Upper lobe of right lung (tissue), 1 donor: ENCODE measurements around the gene DYRK1A. TPM values are rescaled to one million over a fixed set of nuclear protein-coding genes. Genes with fewer than 3 reads are reported as not detected.

ENCODE experiments used
- ATAC-seq: fragments of 200-7000 bp; cut with Tn5 transposase; one replicate; pipeline ENCODE4 v1.9.1; 2020; ENCODE audit warnings: mild to moderate bottlenecking, moderate library complexity
- DNase-seq: peaks from one replicate; pipeline ENCODE4 v3.0.0-alpha.2; 2020
- H3K27ac ChIP-seq: fragments of 200-600 bp; one replicate; pipeline ENCODE4 v1.8.0; 2022
- H3K27me3 ChIP-seq: fragments of 200-600 bp; one replicate; pipeline ENCODE4 v1.8.0; 2022; ENCODE audit warnings: mild to moderate bottlenecking
- H3K36me3 ChIP-seq: fragments of 200-600 bp; one replicate; pipeline ENCODE4 v1.8.0; 2022
- H3K4me1 ChIP-seq: fragments of 200-600 bp; one replicate; pipeline ENCODE4 v1.8.0; 2022
- H3K4me3 ChIP-seq: fragments of 200-600 bp; one replicate; pipeline ENCODE4 v1.8.0; 2022; ENCODE audit warnings: mild to moderate bottlenecking
- H3K9me3 ChIP-seq: fragments of 200-600 bp; one replicate; pipeline ENCODE4 v1.8.0; 2022
- CTCF ChIP-seq: fragments of 200-600 bp; IDR thresholded peaks from one replicate; pipeline ENCODE4 v1.8.0; 2022; ENCODE audit warnings: antibody characterized with exemption
- intact Hi-C: fragments of 100-400 bp; cut with DNase I; formaldehyde crosslinking; loops from one replicate; pipeline ENCODE4 v1.11.0; 2022
- total RNA-seq: library from RNA; stranded (reverse); fragmentation: NEBNext Ultra II Directional; extraction: Animal tissue kit (Norgen Biotek cat#: 25700); gene quantifications from one replicate; pipeline ENCODE4 v1.2.1, GENCODE V29; 2021
- donor health status: DM: no; HTN: yes; CAD: no; lungs with severe emphysema.

Gene DYRK1A
- total RNA-seq, 1 donor from 2014 or later = 70.9 TPM

- Histone ChIP-seq H3K4me3 (peak overlapping the region; percentile 70), H3K4me1 (peaks cover 61% of the 10 kb centered on the region), H3K36me3 (no peaks in the 10 kb centered on the region), H3K27ac (peak overlapping the region; percentile 48), H3K9me3 (no peaks in the 10 kb centered on the region), H3K27me3 (no peaks in the 10 kb centered on the region)
- ATAC-seq (no peak), DNase-seq (no peak)
- intact Hi-C loops = loop anchor here (10.0 kb wide), 1 partner anchor 74 kb away; no protein-coding TSS in a partner anchor
- TF ChIP-seq CTCF = no peak
These were observed 3.8 kb downstream of the DYRK1A start for GRCh38 chr21:37370152-37371040.

GRCh38 chr21:37371041-37371397 lies 4.4 kb downstream of the DYRK1A start:
- Histone ChIP-seq H3K9me3 (no peaks in the 10 kb centered on the region), H3K4me1 (peaks cover 67% of the 10 kb centered on the region), H3K36me3 (no peaks in the 10 kb centered on the region), H3K4me3 (peak overlapping the region; percentile 70), H3K27ac (peak overlapping the region; percentile 48), H3K27me3 (no peaks in the 10 kb centered on the region)
- intact Hi-C loops = loop anchor here (10.0 kb wide), 1 partner anchor 74 kb away; no protein-coding TSS in a partner anchor
- TF ChIP-seq CTCF = no peak
- ATAC-seq (no peak), DNase-seq (no peak)

- DNase-seq (no peak), ATAC-seq (no peak)
- intact Hi-C loops = loop anchor here (10.0 kb wide), 1 partner anchor 73 kb away; no protein-coding TSS in a partner anchor
- Histone ChIP-seq H3K36me3 (no peaks in the 10 kb centered on the region), H3K4me3 (no peak overlapping the region), H3K27me3 (no peaks in the 10 kb centered on the region), H3K9me3 (no peaks in the 10 kb centered on the region), H3K4me1 (peaks cover 70% of the 10 kb centered on the region), H3K27ac (no peak overlapping the region)
- no peak for TF ChIP-seq CTCF
These were observed 5.7 kb downstream of the DYRK1A start for GRCh38 chr21:37372127-37372731.

- Histone ChIP-seq H3K27ac (no peak overlapping the region), H3K4me1 (peaks cover 70% of the 10 kb centered on the region)
- intact Hi-C loops = loop anchor here (10.0 kb wide), 1 partner anchor 72 kb away; no protein-coding TSS in a partner anchor
These were observed 6.4 kb downstream of the DYRK1A start for GRCh38 chr21:37372951-37373350.

GRCh38 chr21:37373539-37373938 lies 7.0 kb downstream of the DYRK1A start:
- no peak for ATAC-seq
- H3K4me1 ChIP-seq = peaks cover 70% of the 10 kb centered on the region
- H3K27ac ChIP-seq = no peak overlapping the region

More at GRCh38 chr21:37372951-37373350, 6.4 kb downstream of the DYRK1A start:
- H3K36me3 ChIP-seq = no peaks in the 10 kb centered on the region
- H3K9me3 ChIP-seq = no peaks in the 10 kb centered on the region
- DNase-seq (no peak), ATAC-seq (no peak)
- TF ChIP-seq CTCF = no peak
- H3K27me3 ChIP-seq = no peaks in the 10 kb centered on the region
- no peak overlapping the region for H3K4me3 ChIP-seq

More at GRCh38 chr21:37373539-37373938, 7.0 kb downstream of the DYRK1A start:
- Histone ChIP-seq H3K27me3 (no peaks in the 10 kb centered on the region), H3K9me3 (no peaks in the 10 kb centered on the region), H3K36me3 (no peaks in the 10 kb centered on the region), H3K4me3 (no peak overlapping the region)
- intact Hi-C loops = loop anchor here (10.0 kb wide), 1 partner anchor 71 kb away; no protein-coding TSS in a partner anchor
- TF ChIP-seq CTCF = no peak
- no peak for DNase-seq
